ENCODE results near the gene CCDC159.
"Not testable (repeated sequence)": the region's sequence is repeated elsewhere in the genome, so short reads cannot be mapped to it uniquely, and the experiment has no call there.

The CCDC159 gene

GRCh38 chr19:11338569-11339253, 7.6 kb upstream of the CCDC159 start:
- DNase-seq (ENCODE audit: low spot score): no peak

GRCh38 chr19:11339254-11340098, 6.8 kb upstream of the CCDC159 start, which contains the start of gene RAB3D:
RAB3D (minus strand) TSS chr19:11339657; CDS start chr19:11337399, 2,258 bp downstream.
- DNase-seq (ENCODE audit: low spot score): peak; percentile 93

GRCh38 chr19:11340099-11340467, 6.2 kb upstream of the CCDC159 start:
- not testable (repeated sequence) for DNase-seq (ENCODE audit: low spot score)

- DNase-seq (ENCODE audit: low spot score): no peak
Measured at GRCh38 chr19:11342429-11342828, 3.9 kb upstream of the CCDC159 start.

- DNase-seq (ENCODE audit: low spot score): no peak
Measured at GRCh38 chr19:11345122-11345803, 1.1 kb upstream of the CCDC159 start.

DNA sequence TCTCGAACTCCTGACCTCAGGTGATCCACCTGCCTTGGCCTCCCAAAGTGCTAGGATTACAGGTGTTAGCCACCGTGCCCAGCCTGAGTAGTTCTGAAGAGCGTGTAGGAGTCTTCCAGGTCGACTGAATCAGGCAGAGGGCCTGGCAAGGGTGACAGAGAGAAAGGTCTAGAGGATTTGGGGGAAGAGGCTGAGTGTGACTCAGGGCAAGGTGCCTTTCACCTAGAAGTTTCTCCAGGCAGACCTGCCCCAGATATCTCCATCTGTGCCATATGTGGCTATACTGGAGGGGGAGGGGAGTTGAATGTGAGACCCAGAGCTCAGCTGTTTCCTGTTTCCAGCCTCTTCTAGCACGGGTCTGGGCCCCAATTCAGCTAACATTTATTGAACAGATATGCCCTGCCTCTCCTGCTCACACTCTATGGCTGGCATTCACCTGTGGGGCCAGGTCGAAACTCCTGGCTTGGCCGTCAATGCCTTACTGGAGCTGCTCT, 1.3 kb downstream of the CCDC159 start:
- DNase-seq (ENCODE audit: low spot score): no peak

- DNase-seq (ENCODE audit: low spot score): no peak
Measured at GRCh38 chr19:11349171-11349570, 2.9 kb downstream of the CCDC159 start.

- not testable (repeated sequence) for DNase-seq (ENCODE audit: low spot score)
Measured at GRCh38 chr19:11354102-11354501, 7.8 kb downstream of the CCDC159 start.

GRCh38 chr19:11355160-11356073, 9.1 kb downstream of the CCDC159 start, which contains the start of gene PLPPR2:
PLPPR2 (plus strand) TSS chr19:11355432; CDS start chr19:11357674, 2,242 bp downstream.
- DNase-seq (ENCODE audit: low spot score): peak; percentile 94

DNA sequence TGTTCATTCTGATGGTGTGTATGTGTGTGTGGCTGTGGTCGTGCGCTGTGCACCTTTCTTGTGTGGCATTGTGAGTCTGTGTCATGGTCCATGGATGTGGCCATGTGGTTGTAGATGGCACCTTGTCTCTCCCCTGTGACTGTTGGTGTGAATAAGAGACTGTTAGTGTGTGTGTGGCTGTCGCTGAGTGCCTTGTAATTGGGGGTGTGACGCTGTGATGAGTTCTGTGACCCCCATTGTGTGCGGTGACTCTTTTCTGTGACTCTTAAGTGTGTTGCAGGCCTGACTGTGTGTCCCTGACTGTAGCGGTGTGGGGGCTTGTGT, 9.7 kb downstream of the CCDC159 start:
- DNase-seq (ENCODE audit: low spot score): no peak

GRCh38 chr19:11356676-11357550, 10.6 kb downstream of the CCDC159 start:
- DNase-seq (ENCODE audit: low spot score): no peak

GRCh38 chr19:11359421-11359820, 13.1 kb downstream of the CCDC159 start:
- DNase-seq (ENCODE audit: low spot score): no peak

DNA sequence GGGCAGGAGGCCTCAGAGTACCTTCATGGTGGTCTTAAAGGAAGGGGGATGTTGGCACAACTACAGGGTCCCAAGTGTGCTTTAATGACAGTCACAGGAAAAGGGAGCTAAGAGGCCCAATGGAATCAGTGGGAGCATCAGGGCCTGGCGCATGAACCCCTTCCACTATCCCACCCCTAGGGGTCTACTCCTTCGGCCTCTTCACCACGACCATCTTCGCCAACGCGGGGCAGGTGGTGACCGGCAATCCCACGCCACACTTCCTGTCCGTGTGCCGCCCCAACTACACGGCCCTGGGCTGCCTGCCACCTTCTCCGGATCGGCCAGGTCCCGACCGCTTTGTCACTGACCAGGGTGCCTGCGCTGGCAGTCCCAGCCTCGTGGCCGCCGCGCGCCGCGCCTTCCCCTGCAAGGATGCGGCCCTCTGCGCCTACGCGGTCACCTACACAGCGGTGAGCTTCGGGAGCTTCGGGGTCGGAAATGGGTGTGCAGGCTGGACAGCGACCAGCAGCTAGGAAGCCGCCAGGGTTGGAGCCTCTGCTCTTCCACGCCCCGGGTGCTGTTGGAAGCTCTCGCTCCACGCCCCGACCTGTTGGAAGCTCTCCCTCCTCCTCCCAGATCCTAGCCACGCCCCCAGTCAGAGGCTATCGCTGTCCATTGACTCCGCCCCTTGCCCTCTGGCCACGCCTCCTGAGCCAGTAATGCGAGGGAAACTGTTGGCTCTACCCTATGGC, 14.9 kb downstream of the CCDC159 start:
- no peak for DNase-seq (ENCODE audit: low spot score)

DNA sequence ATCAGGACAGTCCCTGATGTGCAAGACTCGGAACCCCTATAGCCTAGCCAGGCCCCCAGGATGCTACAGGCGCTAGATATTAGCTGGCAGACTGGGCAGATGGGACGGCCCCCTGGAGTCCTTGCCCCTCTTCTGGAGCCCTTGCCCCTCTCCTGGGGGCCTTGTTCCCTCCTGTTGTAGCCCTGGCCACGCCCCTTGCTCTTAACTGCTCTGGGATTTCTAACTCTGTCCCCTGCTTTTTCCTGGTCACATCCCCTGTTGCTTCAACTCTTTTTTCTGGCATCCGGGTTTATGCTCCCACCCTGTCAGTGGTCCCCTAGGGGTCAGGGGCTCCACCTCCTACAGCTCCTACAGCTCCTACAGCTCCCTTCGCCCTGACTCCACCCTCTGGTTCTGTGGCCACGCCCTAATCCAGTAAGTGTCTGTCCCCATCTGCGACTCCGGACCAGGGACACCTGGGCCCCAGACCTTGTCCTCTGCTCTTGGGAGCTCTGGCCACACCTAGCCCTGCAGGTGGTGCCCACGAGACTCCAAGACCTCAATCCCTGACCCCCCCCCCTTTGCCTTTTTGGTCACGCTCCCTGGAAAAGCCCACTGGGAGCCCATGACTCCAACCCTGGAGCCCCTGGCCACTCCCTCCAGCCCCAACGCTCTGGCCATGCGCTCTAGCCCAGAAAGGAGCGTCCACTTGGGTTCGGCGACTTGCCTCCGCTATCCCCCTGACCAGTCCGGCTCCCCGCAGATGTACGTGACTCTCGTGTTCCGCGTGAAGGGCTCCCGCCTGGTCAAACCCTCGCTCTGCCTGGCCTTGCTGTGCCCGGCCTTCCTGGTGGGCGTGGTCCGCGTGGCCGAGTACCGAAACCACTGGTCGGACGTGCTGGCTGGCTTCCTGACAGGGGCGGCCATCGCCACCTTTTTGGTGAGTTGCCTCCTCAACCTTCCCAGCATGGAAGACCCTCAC, 15.7 kb downstream of the CCDC159 start:
- DNase-seq (ENCODE audit: low spot score): no peak

- DNase-seq (ENCODE audit: low spot score): no peak
Measured at GRCh38 chr19:11363881-11364280, 17.6 kb downstream of the CCDC159 start.

- DNase-seq (ENCODE audit: low spot score): no peak
Measured at GRCh38 chr19:11364296-11364904, 18.1 kb downstream of the CCDC159 start.

- peak; percentile 63 for DNase-seq (ENCODE audit: low spot score)
Measured at GRCh38 chr19:11364935-11365334, 18.6 kb downstream of the CCDC159 start.

DNA sequence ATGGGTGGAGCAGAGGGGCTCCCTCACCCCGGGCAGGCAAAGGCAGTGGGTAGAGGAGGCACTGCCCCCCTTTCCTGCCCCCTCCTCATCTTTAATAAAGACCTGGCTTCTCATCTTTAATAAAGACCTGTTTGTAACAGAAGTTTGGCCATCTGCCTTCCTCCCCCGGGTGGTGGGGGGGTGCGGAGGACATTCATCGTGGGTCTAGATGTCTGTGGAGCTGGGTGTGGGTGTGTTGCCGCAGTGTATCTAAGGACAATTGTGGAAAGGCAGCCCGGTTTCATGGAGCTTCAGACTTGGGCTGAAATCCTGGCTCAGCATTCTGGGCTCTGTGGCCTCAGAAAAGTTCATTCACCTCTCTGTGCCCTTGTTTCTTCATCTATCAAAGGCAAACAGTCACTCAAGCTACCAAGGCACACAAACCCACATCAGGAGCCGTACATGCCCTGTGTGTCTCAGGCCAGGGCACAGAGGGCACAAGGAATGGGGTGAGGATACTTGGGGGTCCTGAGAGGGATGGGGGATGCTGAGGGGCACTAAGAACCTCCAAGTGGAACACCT, 19.3 kb downstream of the CCDC159 start:
- peak; percentile 65 for DNase-seq (ENCODE audit: low spot score)
